ENCODE results near the gene FGGY. TPM values are rescaled to one million over a fixed set of nuclear protein-coding genes. Genes with fewer than 3 reads are reported as not detected.

The FGGY gene
- total and polyA plus RNA-seq, 7 experiments from 2014 or later, result 2.5 to 15.2 (median 11.2) TPM

- no peaks in the 10 kb centered on the region for H3K27me3 ChIP-seq (ENCODE audit: control insufficient read depth in 2 of 2, insufficient read depth in 2 of 2, low read length in 2 of 2)
- no peak overlapping the region for H3K27ac ChIP-seq (ENCODE audit: low read depth, low read length)
- H3K4me3 Mint-ChIP-seq, result no peak overlapping the region
- peaks cover 0 to 9% (median 0%) of the 10 kb centered on the region in 5 donors for H3K27me3 Mint-ChIP-seq
- no peak for DNase-seq
- H3K4me3 ChIP-seq (ENCODE audit: low read length), result no peak overlapping the region
- H3K36me3 ChIP-seq (ENCODE audit: control insufficient read depth in 2 of 3, insufficient read depth in 3 of 3, low read length in 3 of 3), result no peaks in the 10 kb centered on the region
- no peak overlapping the region for H3K27ac Mint-ChIP-seq
- ATAC-seq, result no peak
- H3K9me3 Mint-ChIP-seq, result peaks cover 0 to 5% (median 0%) of the 10 kb centered on the region in 11 donors
- no peaks in the 10 kb centered on the region for H3K4me1 ChIP-seq (ENCODE audit: control insufficient read depth in 2 of 2, insufficient read depth in 2 of 2, low read length in 2 of 2)
- peaks cover 0 to 8% (median 0%) of the 10 kb centered on the region in 5 donors for H3K36me3 Mint-ChIP-seq
- ChIA-PET POLR2A (no interaction called here), CTCF (no interaction called here)
- intact Hi-C loops (cut with micrococcal nuclease), result no loop called here
- no peaks in the 10 kb centered on the region for H3K9me3 ChIP-seq (ENCODE audit: control insufficient read depth in 2 of 3, low read length in 3 of 3)
- H3K4me1 Mint-ChIP-seq, result no peaks in the 10 kb centered on the region
These were observed 418.1 kb downstream of the FGGY start for GRCh38 chr1:59714966-59715365.

- H3K27me3 Mint-ChIP-seq, result peaks cover 0 to 9% (median 0%) of the 10 kb centered on the region in 5 donors
- ATAC-seq, result no peak
- no peak overlapping the region for H3K4me3 ChIP-seq (ENCODE audit: low read length)
- no peaks in the 10 kb centered on the region for H3K9me3 Mint-ChIP-seq
- H3K27ac Mint-ChIP-seq, result no peak overlapping the region
- ChIA-PET CTCF (no interaction called here), POLR2A (no interaction called here)
- H3K4me3 Mint-ChIP-seq, result no peak overlapping the region
- no peaks in the 10 kb centered on the region for H3K4me1 ChIP-seq (ENCODE audit: control insufficient read depth in 2 of 2, insufficient read depth in 2 of 2, low read length in 2 of 2)
- no peaks in the 10 kb centered on the region for H3K9me3 ChIP-seq (ENCODE audit: control insufficient read depth in 2 of 3, low read length in 3 of 3)
- no peak overlapping the region for H3K27ac ChIP-seq (ENCODE audit: low read depth, low read length)
- H3K36me3 ChIP-seq (ENCODE audit: control insufficient read depth in 2 of 3, insufficient read depth in 3 of 3, low read length in 3 of 3), result no peaks in the 10 kb centered on the region
- no peaks in the 10 kb centered on the region for H3K27me3 ChIP-seq (ENCODE audit: control insufficient read depth in 2 of 2, insufficient read depth in 2 of 2, low read length in 2 of 2)
- DNase-seq, result no peak
- peaks cover 0 to 2% (median 0%) of the 10 kb centered on the region in 7 donors for H3K4me1 Mint-ChIP-seq
- intact Hi-C loops (cut with micrococcal nuclease), result no loop called here
- H3K36me3 Mint-ChIP-seq, result peaks cover 0 to 5% (median 0%) of the 10 kb centered on the region in 5 donors
These were observed 419.9 kb downstream of the FGGY start for GRCh38 chr1:59716832-59717231.

GRCh38 chr1:59718064-59718988 lies 421.4 kb downstream of the FGGY start:
- Mint-ChIP-seq H3K27ac (no peak overlapping the region), H3K27me3 (peaks cover 0 to 9% (median 0%) of the 10 kb centered on the region in 5 donors), H3K4me3 (no peak overlapping the region), H3K36me3 (peaks cover 0 to 7% (median 0%) of the 10 kb centered on the region in 5 donors), H3K9me3 (peaks cover 0 to 4% (median 0%) of the 10 kb centered on the region in 11 donors), H3K4me1 (peaks cover 0 to 2% (median 0%) of the 10 kb centered on the region in 7 donors)
- DNase-seq, result peak in 1 of 9 donors; percentile 7
- Histone ChIP-seq H3K27ac (ENCODE audit: low read depth, low read length) (no peak overlapping the region), H3K4me1 (ENCODE audit: control insufficient read depth in 2 of 2, insufficient read depth in 2 of 2, low read length in 2 of 2) (no peaks in the 10 kb centered on the region), H3K9me3 (ENCODE audit: control insufficient read depth in 2 of 3, low read length in 3 of 3) (no peaks in the 10 kb centered on the region), H3K4me3 (ENCODE audit: low read length) (no peak overlapping the region), H3K36me3 (ENCODE audit: control insufficient read depth in 2 of 3, insufficient read depth in 3 of 3, low read length in 3 of 3) (no peaks in the 10 kb centered on the region), H3K27me3 (ENCODE audit: control insufficient read depth in 2 of 2, insufficient read depth in 2 of 2, low read length in 2 of 2) (no peaks in the 10 kb centered on the region)
- ChIA-PET POLR2A (interaction anchor here (0.6 kb wide), 1 partner anchor 10 kb away, joined by 3 read pairs; no protein-coding TSS in a partner anchor), CTCF (no interaction called here)
- no peak for ATAC-seq
- intact Hi-C loops (cut with micrococcal nuclease), result no loop called here

GRCh38 chr1:59718989-59719360 lies 422.1 kb downstream of the FGGY start:
- H3K36me3 Mint-ChIP-seq, result peaks cover 0 to 7% (median 0%) of the 10 kb centered on the region in 5 donors
- ChIA-PET CTCF (no interaction called here), POLR2A (no interaction called here)
- no peak overlapping the region for H3K4me3 Mint-ChIP-seq
- H3K36me3 ChIP-seq (ENCODE audit: control insufficient read depth in 2 of 3, insufficient read depth in 3 of 3, low read length in 3 of 3), result no peaks in the 10 kb centered on the region
- H3K27ac Mint-ChIP-seq, result no peak overlapping the region
- peaks cover 0 to 2% (median 0%) of the 10 kb centered on the region in 7 donors for H3K4me1 Mint-ChIP-seq
- H3K9me3 Mint-ChIP-seq, result peaks cover 0 to 5% (median 0%) of the 10 kb centered on the region in 11 donors
- DNase-seq (no peak), ATAC-seq (no peak)
- H3K27ac ChIP-seq (ENCODE audit: low read depth, low read length), result no peak overlapping the region
- peaks cover 0 to 9% (median 0%) of the 10 kb centered on the region in 5 donors for H3K27me3 Mint-ChIP-seq
- H3K4me3 ChIP-seq (ENCODE audit: low read length), result no peak overlapping the region
- H3K27me3 ChIP-seq (ENCODE audit: control insufficient read depth in 2 of 2, insufficient read depth in 2 of 2, low read length in 2 of 2), result no peaks in the 10 kb centered on the region
- H3K4me1 ChIP-seq (ENCODE audit: control insufficient read depth in 2 of 2, insufficient read depth in 2 of 2, low read length in 2 of 2), result no peaks in the 10 kb centered on the region
- intact Hi-C loops (cut with micrococcal nuclease), result no loop called here
- no peaks in the 10 kb centered on the region for H3K9me3 ChIP-seq (ENCODE audit: control insufficient read depth in 2 of 3, low read length in 3 of 3)

- DNase-seq (no peak), ATAC-seq (no peak)
- H3K4me3 ChIP-seq (ENCODE audit: low read length), result no peak overlapping the region
- CTCF ChIA-PET, result no interaction called here
- peaks cover 0 to 2% (median 0%) of the 10 kb centered on the region in 7 donors for H3K4me1 Mint-ChIP-seq
- peaks cover 0 to 9% (median 2%) of the 10 kb centered on the region in 11 donors for H3K9me3 Mint-ChIP-seq
- peaks cover 2 to 11% (median 4%) of the 10 kb centered on the region in 5 donors for H3K36me3 Mint-ChIP-seq
- intact Hi-C loops (cut with micrococcal nuclease), result no loop called here
- no peaks in the 10 kb centered on the region for H3K36me3 ChIP-seq (ENCODE audit: control insufficient read depth in 2 of 3, insufficient read depth in 3 of 3, low read length in 3 of 3)
- no peak overlapping the region for H3K27ac ChIP-seq (ENCODE audit: low read depth, low read length)
- no peaks in the 10 kb centered on the region for H3K4me1 ChIP-seq (ENCODE audit: control insufficient read depth in 2 of 2, insufficient read depth in 2 of 2, low read length in 2 of 2)
- peaks cover 0 to 6% (median 0%) of the 10 kb centered on the region in 5 donors for H3K27me3 Mint-ChIP-seq
- no peaks in the 10 kb centered on the region for H3K27me3 ChIP-seq (ENCODE audit: control insufficient read depth in 2 of 2, insufficient read depth in 2 of 2, low read length in 2 of 2)
- POLR2A ChIA-PET, result no interaction called here
- H3K27ac Mint-ChIP-seq, result peak overlapping the region in 1 of 9 donors; percentile 34
- H3K4me3 Mint-ChIP-seq, result no peak overlapping the region
- H3K9me3 ChIP-seq (ENCODE audit: control insufficient read depth in 2 of 3, low read length in 3 of 3), result no peaks in the 10 kb centered on the region
These were observed 423.6 kb downstream of the FGGY start for GRCh38 chr1:59720326-59721115.

GRCh38 chr1:59730302-59730701 lies 433.4 kb downstream of the FGGY start:
- Mint-ChIP-seq H3K36me3 (peaks cover 6 to 12% (median 8%) of the 10 kb centered on the region in 5 donors), H3K4me3 (peak overlapping the region in 1 of 10 donors; percentile 40), H3K4me1 (peaks cover 10 to 23% (median 16%) of the 10 kb centered on the region in 7 donors), H3K9me3 (peaks cover 0 to 4% (median 0%) of the 10 kb centered on the region in 11 donors), H3K27ac (peak overlapping the region in 1 of 9 donors; percentile 28), H3K27me3 (peaks cover 0 to 4% (median 0%) of the 10 kb centered on the region in 5 donors)
- intact Hi-C loops (cut with micrococcal nuclease), result no loop called here
- H3K4me3 ChIP-seq (ENCODE audit: low read length), result no peak overlapping the region
- H3K27ac ChIP-seq (ENCODE audit: low read depth, low read length), result no peak overlapping the region
- H3K27me3 ChIP-seq (ENCODE audit: control insufficient read depth in 2 of 2, insufficient read depth in 2 of 2, low read length in 2 of 2), result no peaks in the 10 kb centered on the region
- H3K4me1 ChIP-seq (ENCODE audit: control insufficient read depth in 2 of 2, insufficient read depth in 2 of 2, low read length in 2 of 2), result no peaks in the 10 kb centered on the region
- no peaks in the 10 kb centered on the region for H3K9me3 ChIP-seq (ENCODE audit: control insufficient read depth in 2 of 3, low read length in 3 of 3)
- POLR2A ChIA-PET, result no interaction called here
- DNase-seq, result no peak
- no peaks in the 10 kb centered on the region for H3K36me3 ChIP-seq (ENCODE audit: control insufficient read depth in 2 of 3, insufficient read depth in 3 of 3, low read length in 3 of 3)
- no peak for ATAC-seq
- CTCF ChIA-PET, result no interaction called here
